CD14-positive monocyte (primary cell): ENCODE results near the gene RAB3GAP2. TPM values are rescaled to one million over a fixed set of nuclear protein-coding genes. Genes with fewer than 3 reads are reported as not detected.
A peak's percentile ranks its signal among the peaks of the same experiment; 100 is the strongest.

Source experiments
- DNase-seq, 3 donors: peaks; one replicate each; pipeline ENCODE4 v3.0.0-alpha.2; 2011 to 2022
- H2AFZ ChIP-seq: 2 replicates; pipeline ENCODE4 v1.6.0; 2012; ENCODE audit warnings: mild to moderate bottlenecking, low read depth, low read length, inconsistent platforms; ENCODE audit not compliant: insufficient read depth, poor library complexity, severe bottlenecking
- H3K27ac ChIP-seq, 2 donors: 1 replicate in 1 of 2; 2 replicates in 1 of 2; pipeline ENCODE4 v1.5.1; 2012 to 2013; ENCODE audit warnings: low read length in 2 of 2, control low read depth in 1 of 2, inconsistent platforms in 1 of 2, low read depth in 1 of 2, mild to moderate bottlenecking in 1 of 2
- H3K27me3 ChIP-seq, 2 donors: one replicate each; pipeline versions ENCODE4 v1.6.0 to v1.6.1; 2011 to 2013; ENCODE audit warnings: low read length in 2 of 2; ENCODE audit not compliant: control insufficient read depth in 2 of 2, insufficient read depth in 2 of 2
- H3K36me3 ChIP-seq, 2 donors: replicated peaks in 1 of 2; 1 replicate in 1 of 2; 2 replicates in 1 of 2; pipeline versions ENCODE4 v1.5.1 to v1.6.1; 2012 to 2013; ENCODE audit warnings: low read length in 2 of 2, control low read depth in 1 of 2, inconsistent platforms in 1 of 2, mild to moderate bottlenecking in 1 of 2; ENCODE audit not compliant: insufficient read depth in 2 of 2, control insufficient read depth in 1 of 2
- H3K4me1 ChIP-seq, 2 donors: 1 replicate in 1 of 2; 2 replicates in 1 of 2; pipeline versions ENCODE4 v1.5.1 to v1.6.1; 2012 to 2013; ENCODE audit warnings: low read length in 2 of 2, control low read depth in 1 of 2, inconsistent platforms in 1 of 2, mild to moderate bottlenecking in 1 of 2, moderate library complexity in 1 of 2; ENCODE audit not compliant: insufficient read depth in 2 of 2, control insufficient read depth in 1 of 2
- H3K4me2 ChIP-seq: replicated peaks from 2 replicates; pipeline ENCODE3; 2012; ENCODE audit warnings: low read length, moderate library complexity, mild to moderate bottlenecking; ENCODE audit not compliant: poor library complexity, severe bottlenecking; ENCODE audit errors: extremely low read depth
- H3K4me3 ChIP-seq, 3 experiments: fragments of 200-600 bp in 1 of 3; sonication (generic) in 1 of 3; replicated peaks in 1 of 3; 1 replicate in 2 of 3; 2 replicates in 1 of 3; pipeline ENCODE4 v1.5.1; 2011 to 2013; ENCODE audit warnings: low read length in 3 of 3, mild to moderate bottlenecking in 3 of 3, control low read depth in 2 of 3, low read depth in 2 of 3, inconsistent platforms in 1 of 3, moderate library complexity in 1 of 3
- H3K79me2 ChIP-seq: 2 replicates; pipeline ENCODE4 v1.6.0; 2012; ENCODE audit warnings: mild to moderate bottlenecking, control low read depth, inconsistent platforms, low read length, moderate library complexity; ENCODE audit not compliant: insufficient read depth
- H3K9ac ChIP-seq: 2 replicates; pipeline ENCODE4 v1.6.0; 2017; ENCODE audit warnings: low read length, mild to moderate bottlenecking; ENCODE audit not compliant: insufficient read depth, poor library complexity, severe bottlenecking
- H3K9me3 ChIP-seq, 2 donors: replicated peaks in 1 of 2; 1 replicate in 1 of 2; 2 replicates in 1 of 2; pipeline versions ENCODE4 v1.5.1 to v1.6.1; 2012 to 2013; ENCODE audit warnings: low read length in 2 of 2, control low read depth in 1 of 2; ENCODE audit not compliant: control insufficient read depth in 1 of 2, insufficient read depth in 1 of 2
- H4K20me1 ChIP-seq: 2 replicates; pipeline ENCODE4 v1.6.0; 2012; ENCODE audit warnings: mild to moderate bottlenecking, low read length, control low read depth, moderate library complexity; ENCODE audit not compliant: insufficient read depth
- H3K27ac Mint-ChIP-seq, 7 donors: one replicate each; pipeline ENCODE4 v1.8.0; 2020; ENCODE audit warnings: mild to moderate bottlenecking in 7 of 7, mixed read lengths in 7 of 7, moderate library complexity in 6 of 7, inconsistent platforms in 2 of 7
- H3K27me3 Mint-ChIP-seq, 3 donors: one replicate each; pipeline ENCODE4 v1.8.0; 2021 to 2022; ENCODE audit warnings: low read depth in 3 of 3, mild to moderate bottlenecking in 3 of 3, mixed read lengths in 3 of 3, moderate library complexity in 3 of 3, inconsistent platforms in 1 of 3
- H3K36me3 Mint-ChIP-seq, 2 donors: one replicate each; pipeline ENCODE4 v1.8.0; 2020; ENCODE audit warnings: mixed read lengths in 2 of 2, inconsistent platforms in 1 of 2, mild to moderate bottlenecking in 1 of 2
- H3K4me1 Mint-ChIP-seq: one replicate; pipeline ENCODE4 v1.8.0; 2020; ENCODE audit warnings: mild to moderate bottlenecking, mixed read lengths
- H3K4me3 Mint-ChIP-seq, 2 donors: one replicate each; pipeline ENCODE4 v1.8.0; 2020; ENCODE audit warnings: mild to moderate bottlenecking in 2 of 2, mixed read lengths in 2 of 2, moderate library complexity in 1 of 2
- H3K9me3 Mint-ChIP-seq, 7 donors: one replicate each; pipeline ENCODE4 v1.8.0; 2020 to 2022; ENCODE audit warnings: mixed read lengths in 7 of 7, mild to moderate bottlenecking in 6 of 7, moderate library complexity in 6 of 7, inconsistent platforms in 2 of 7
- WGBS: methylation state at CpG from one replicate; pipeline ENCODE4 v1.1.5; 2013; ENCODE audit warnings: missing lambda C conversion rate; ENCODE audit not compliant: insufficient coverage; 5-methylcytosine and 5-hydroxymethylcytosine counted together
- intact Hi-C, 2 donors: fragments of 100-400 bp; cut with micrococcal nuclease; formaldehyde crosslinking; loops; one replicate each; pipeline versions ENCODE4 v1.15.0 to v1.15.1; 2023
- polyA plus RNA-seq, 3 donors: library from polyadenylated mRNA; depleted of rRNA in 1 of 3; unstranded in 2 of 3; stranded (reverse) in 1 of 3; fragments of 300-500 nt in 2 of 3; fragments of >200 nt in 1 of 3; fragmentation: Illumina TruSeq in 2 of 3; gene quantifications; 1 replicate in 2 of 3; 2 replicates in 1 of 3; pipeline ENCODE4 v1.2.3, GENCODE V29; 2012 to 2021
- TF ChIP-seq, protein P1 (sequence below): fragments of 200-600 bp; IDR thresholded peaks from one replicate; pipeline ENCODE4 v1.8.0; 2022; ENCODE audit warnings: antibody characterized with exemption, mild to moderate bottlenecking

Gene RAB3GAP2
- polyA plus RNA-seq, 3 donors = 9.8 to 12.1 (median 11.6) TPM

DNA sequence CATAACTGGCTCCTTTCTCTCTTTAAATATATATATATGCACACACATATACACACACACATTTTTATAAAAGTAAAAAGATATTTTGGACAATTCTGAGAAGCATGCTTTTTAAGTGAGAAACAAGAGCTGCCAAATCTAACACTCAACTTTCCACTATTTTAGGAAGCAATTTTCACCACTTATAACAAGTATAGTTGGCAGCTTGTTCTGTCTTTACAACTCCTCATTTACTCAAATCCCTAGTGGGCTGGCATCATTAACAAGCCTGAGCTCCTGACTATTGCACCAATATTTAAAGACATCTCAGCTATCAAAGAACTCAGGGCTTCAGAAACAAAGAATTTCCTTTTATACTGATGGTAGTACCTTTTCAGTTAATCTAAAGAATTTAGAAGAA, 76.6 kb downstream of the RAB3GAP2 start:
- Histone ChIP-seq H3K4me2 (no peak overlapping the region), H3K36me3 (peaks cover 65 to 96% of the 10 kb centered on the region in 2 donors), H3K4me3 (no peak overlapping the region), H3K4me1 (no peaks in the 10 kb centered on the region), H3K27ac (no peak overlapping the region), H4K20me1 (no peaks in the 10 kb centered on the region), H3K79me2 (no peaks in the 10 kb centered on the region), H3K9ac (no peak overlapping the region), H2AFZ (no peak overlapping the region), H3K9me3 (no peaks in the 10 kb centered on the region), H3K27me3 (no peaks in the 10 kb centered on the region)
- Mint-ChIP-seq H3K4me1 (no peaks in the 10 kb centered on the region), H3K36me3 (peaks cover 39 to 49% of the 10 kb centered on the region in 2 donors), H3K27me3 (no peaks in the 10 kb centered on the region), H3K27ac (no peak overlapping the region), H3K9me3 (no peaks in the 10 kb centered on the region), H3K4me3 (no peak overlapping the region)
- DNase-seq = no peak
- TF ChIP-seq, protein P1, sequence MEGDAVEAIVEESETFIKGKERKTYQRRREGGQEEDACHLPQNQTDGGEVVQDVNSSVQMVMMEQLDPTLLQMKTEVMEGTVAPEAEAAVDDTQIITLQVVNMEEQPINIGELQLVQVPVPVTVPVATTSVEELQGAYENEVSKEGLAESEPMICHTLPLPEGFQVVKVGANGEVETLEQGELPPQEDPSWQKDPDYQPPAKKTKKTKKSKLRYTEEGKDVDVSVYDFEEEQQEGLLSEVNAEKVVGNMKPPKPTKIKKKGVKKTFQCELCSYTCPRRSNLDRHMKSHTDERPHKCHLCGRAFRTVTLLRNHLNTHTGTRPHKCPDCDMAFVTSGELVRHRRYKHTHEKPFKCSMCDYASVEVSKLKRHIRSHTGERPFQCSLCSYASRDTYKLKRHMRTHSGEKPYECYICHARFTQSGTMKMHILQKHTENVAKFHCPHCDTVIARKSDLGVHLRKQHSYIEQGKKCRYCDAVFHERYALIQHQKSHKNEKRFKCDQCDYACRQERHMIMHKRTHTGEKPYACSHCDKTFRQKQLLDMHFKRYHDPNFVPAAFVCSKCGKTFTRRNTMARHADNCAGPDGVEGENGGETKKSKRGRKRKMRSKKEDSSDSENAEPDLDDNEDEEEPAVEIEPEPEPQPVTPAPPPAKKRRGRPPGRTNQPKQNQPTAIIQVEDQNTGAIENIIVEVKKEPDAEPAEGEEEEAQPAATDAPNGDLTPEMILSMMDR = no peak
- intact Hi-C loops = no loop called here

DNA sequence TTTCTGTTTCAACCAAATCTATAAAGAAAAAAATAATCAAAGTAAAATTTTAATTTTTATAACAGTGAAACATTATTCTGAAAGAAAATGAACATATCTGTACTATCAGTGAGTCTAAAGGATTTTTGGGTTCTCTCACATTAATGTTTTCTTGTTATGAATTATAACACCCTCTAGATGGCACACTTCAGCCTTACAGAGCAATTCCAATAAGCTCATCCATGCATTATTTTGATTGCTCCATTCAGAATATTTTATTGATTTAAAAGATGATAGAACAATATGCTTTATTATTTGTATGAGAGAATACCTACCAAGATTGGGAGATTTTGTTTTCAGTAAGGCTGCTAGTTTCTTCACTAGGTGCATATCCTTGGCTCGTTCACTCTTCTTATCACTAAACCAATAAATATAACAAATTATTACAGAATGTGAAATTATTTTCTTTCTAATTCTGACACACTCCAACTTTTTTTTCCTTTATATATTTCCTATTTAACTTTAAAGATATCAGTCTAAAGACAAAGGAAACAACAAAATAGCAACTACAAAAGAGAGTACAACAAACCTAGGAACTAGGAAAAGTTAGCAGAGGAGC, 82.4 kb downstream of the RAB3GAP2 start:
- no peaks in the 10 kb centered on the region for H3K27me3 ChIP-seq
- H3K27me3 Mint-ChIP-seq = no peaks in the 10 kb centered on the region

More for the DNA sequence above, 82.4 kb downstream of the RAB3GAP2 start:
- no peak overlapping the region for H3K27ac ChIP-seq
- WGBS = no CpG with 5 or more reads among the region's 1 CpG
- intact Hi-C loops = no loop called here
- Mint-ChIP-seq H3K4me1 (no peaks in the 10 kb centered on the region), H3K27ac (peak overlapping the region in 1 of 7 donors; percentile 22), H3K36me3 (peaks cover 61 to 77% of the 10 kb centered on the region in 2 donors), H3K4me3 (no peak overlapping the region), H3K9me3 (no peaks in the 10 kb centered on the region)
- no peak overlapping the region for H2AFZ ChIP-seq
- H3K36me3 ChIP-seq = peaks cover 83 to 98% of the 10 kb centered on the region in 2 donors
- no peaks in the 10 kb centered on the region for H4K20me1 ChIP-seq
- H3K4me2 ChIP-seq = no peak overlapping the region
- H3K9ac ChIP-seq = no peak overlapping the region
- DNase-seq = peak in 1 of 3 donors; percentile 4
- no peaks in the 10 kb centered on the region for H3K9me3 ChIP-seq
- H3K79me2 ChIP-seq = no peaks in the 10 kb centered on the region
- H3K4me3 ChIP-seq = no peak overlapping the region
- TF ChIP-seq, protein P1 = peak; percentile 58
- no peaks in the 10 kb centered on the region for H3K4me1 ChIP-seq
